HCT116 (cell line): ENCODE data around the gene BST1. TPM values are rescaled to one million over a fixed set of nuclear protein-coding genes. Genes with fewer than 3 reads are reported as not detected.

ENCODE experiments used
- ATAC-seq: fragments of 200-7000 bp; cut with Tn5 transposase; 2 replicates; pipeline ENCODE4 v1.9.1; 2020; ENCODE audit warnings: mild to moderate bottlenecking, moderate library complexity
- BruUV-seq: library from RNA; stranded (reverse); fragments of 400-500 nt; replicated peaks from 2 replicates; lab custom pipeline; 2021; lab: Mats Ljungman, UMichigan
- CTCF ChIA-PET: fragments of 300-600 bp; sonication (Branson Sonifier 250); formaldehyde crosslinking; loops from one replicate; lab custom pipeline; 2021; ENCODE audit warnings: antibody characterized with exemption; lab: Charles Lee
- POLR2A ChIA-PET: fragments of 300-600, 350-600 bp; sonication (Branson Sonifier 250); formaldehyde crosslinking; loops from one replicate; lab custom pipeline; 2021; ENCODE audit warnings: antibody characterized with exemption; lab: Charles Lee
- RAD21 ChIA-PET, 2 experiments: fragments of 300-600 bp; sonication (Branson Sonifier 250); formaldehyde crosslinking; loops; one replicate each; lab custom pipeline; 2023; ENCODE audit warnings: low total read pairs in 2 of 2; ENCODE audit not compliant: uncharacterized antibody in 2 of 2, unreplicated experiment in 2 of 2, low non-redundant PET in 1 of 2; lab: Charles Lee
- DNase-seq: peaks from one replicate; pipeline ENCODE4 v3.0.0-alpha.2; 2010; ENCODE audit warnings: low read depth, low spot score
- H2AFZ ChIP-seq: fragments of 200-600 bp; shearing (Covaris generic), sonication (generic); 2 replicates; pipeline ENCODE4 v1.6.1; 2017; ENCODE audit warnings: low read depth, mixed run types, mixed read lengths, antibody characterized with exemption, low read length; ENCODE audit not compliant: poor library complexity, severe bottlenecking
- H3K27ac ChIP-seq: 2 replicates; pipeline ENCODE4 v1.5.1; 2012; ENCODE audit warnings: low read depth, low read length
- H3K27me3 ChIP-seq: fragments of 200-600 bp; sonication (generic); 2 replicates; pipeline ENCODE4 v1.6.1; 2016; ENCODE audit warnings: mixed run types, low read length, mixed read lengths; ENCODE audit not compliant: insufficient read depth
- H3K36me3 ChIP-seq, 2 experiments: fragments of 200-500 bp in 1 of 2; fragments of 200-600 bp in 1 of 2; sonication (Bioruptor generic) in 1 of 2; sonication (generic) in 1 of 2; 2 replicates each; pipeline versions ENCODE4 v1.5.1 to v1.6.1; 2014 to 2016; ENCODE audit warnings: low read length in 2 of 2, inconsistent platforms in 1 of 2, mixed read lengths in 1 of 2, mixed run types in 1 of 2; ENCODE audit not compliant: insufficient read depth in 2 of 2, control insufficient read depth in 1 of 2
- H3K4me1 ChIP-seq, 2 experiments: fragments of 200-600 bp in 1 of 2; sonication (generic) in 1 of 2; 2 replicates each; pipeline versions ENCODE4 v1.5.1 to v1.6.1; 2012 to 2017; ENCODE audit warnings: low read length in 2 of 2, inconsistent platforms in 1 of 2, mild to moderate bottlenecking in 1 of 2, mixed read lengths in 1 of 2, mixed run types in 1 of 2, moderate library complexity in 1 of 2; ENCODE audit not compliant: insufficient read depth in 2 of 2, control insufficient read depth in 1 of 2
- H3K4me2 ChIP-seq: fragments of 200-600 bp; sonication (generic); 2 replicates; pipeline ENCODE4 v1.6.1; 2017; ENCODE audit warnings: mixed run types, low read length, mixed read lengths
- H3K4me3 ChIP-seq, 2 experiments: fragments of 200-600 bp in 1 of 2; sonication (generic) in 1 of 2; replicated peaks in 1 of 2; 2 replicates each; pipeline ENCODE4 v1.5.1; 2011 to 2016; ENCODE audit warnings: low read length in 2 of 2, control low read depth in 1 of 2, low read depth in 1 of 2, mild to moderate bottlenecking in 1 of 2, mixed read lengths in 1 of 2, mixed run types in 1 of 2
- H3K79me2 ChIP-seq: fragments of 200-600 bp; sonication (generic); 2 replicates; pipeline ENCODE4 v1.6.1; 2017; ENCODE audit warnings: mild to moderate bottlenecking, mixed run types, low read length, moderate library complexity, mixed read lengths; ENCODE audit not compliant: insufficient read depth
- H3K9ac ChIP-seq: fragments of 200-600 bp; sonication (generic); 2 replicates; pipeline ENCODE4 v1.6.1; 2016; ENCODE audit warnings: low read length, mixed read lengths
- H3K9me2 ChIP-seq: fragments of 200-600 bp; sonication (generic), shearing (Covaris generic); 2 replicates; pipeline ENCODE4 v1.6.1; 2017; ENCODE audit warnings: mixed run types, mild to moderate bottlenecking, moderate library complexity; ENCODE audit not compliant: insufficient read depth
- H3K9me3 ChIP-seq, 2 experiments: fragments of 200-500 bp in 1 of 2; fragments of 200-600 bp in 1 of 2; sonication (Bioruptor generic) in 1 of 2; sonication (generic) in 1 of 2; 2 replicates each; pipeline ENCODE4 v1.6.1; 2014 to 2017; ENCODE audit warnings: low read length in 2 of 2, mixed read lengths in 2 of 2, inconsistent platforms in 1 of 2, low read depth in 1 of 2, mild to moderate bottlenecking in 1 of 2, mixed run types in 1 of 2, moderate library complexity in 1 of 2; ENCODE audit not compliant: control insufficient read depth in 1 of 2, insufficient read depth in 1 of 2
- H4K20me1 ChIP-seq: fragments of 200-600 bp; sonication (generic), shearing (Covaris generic); 2 replicates; pipeline ENCODE4 v1.6.1; 2017; ENCODE audit warnings: mixed run types, mild to moderate bottlenecking, moderate library complexity; ENCODE audit not compliant: insufficient read depth
- CBX3 ChIP-seq: IDR thresholded peaks from 2 replicates; pipeline ENCODE4 v1.6.1; 2012; ENCODE audit warnings: low read depth
- CEBPB ChIP-seq: IDR thresholded peaks from 2 replicates; pipeline ENCODE4 v1.6.1; 2012; ENCODE audit warnings: low read depth
- ELF1 ChIP-seq: IDR thresholded peaks from 2 replicates; pipeline ENCODE4 v1.6.1; 2012; ENCODE audit warnings: low read depth, borderline replicate concordance
- EZH2 ChIP-seq: fragments of 200-600 bp; sonication (generic); IDR thresholded peaks from 2 replicates; pipeline ENCODE4 v1.6.1; 2017; ENCODE audit warnings: antibody characterized with exemption, mixed run types
- EZH2phosphoT487 ChIP-seq: fragments of 200-600 bp; IDR thresholded peaks from 2 replicates; pipeline ENCODE4 v1.6.1; 2018; ENCODE audit warnings: antibody characterized with exemption, borderline replicate concordance
- JUND ChIP-seq: IDR thresholded peaks from 2 replicates; pipeline ENCODE4 v1.6.1; 2012
- MAX ChIP-seq: IDR thresholded peaks from 2 replicates; pipeline ENCODE4 v1.6.1; 2012
- POLR2A ChIP-seq: IDR thresholded peaks from 2 replicates; pipeline ENCODE4 v1.7.0; 2011; ENCODE audit warnings: borderline replicate concordance; ENCODE audit not compliant: insufficient read depth, insufficient read length; ENCODE audit errors: extremely low read depth
- RAD21 ChIP-seq: IDR thresholded peaks from 2 replicates; pipeline ENCODE4 v1.6.1; 2012; ENCODE audit warnings: low read depth, mild to moderate bottlenecking
- SIN3A ChIP-seq: IDR thresholded peaks from 2 replicates; pipeline ENCODE4 v1.6.1; 2012; ENCODE audit warnings: low read depth
- SRF ChIP-seq: IDR thresholded peaks from 2 replicates; pipeline ENCODE4 v1.6.1; 2012; ENCODE audit warnings: low read depth
- ZFX ChIP-seq: fragments of 450-650 bp; IDR thresholded peaks from 2 replicates; pipeline ENCODE4 v1.6.1; 2017
- ZNF274 ChIP-seq: fragments of 200-500 bp; sonication (Bioruptor generic); IDR thresholded peaks from 2 replicates; pipeline ENCODE4 v1.6.1; 2014; ENCODE audit warnings: mild to moderate bottlenecking, low read depth, low read length, inconsistent platforms
- intact Hi-C: fragments of 100-400 bp; cut with micrococcal nuclease; formaldehyde crosslinking; loops from 2 replicates; pipeline ENCODE4 v1.10.0; 2022
- total RNA-seq: library from RNA; stranded (reverse); gene quantifications from one replicate; pipeline ENCODE4 v1.2.1, GENCODE V29; 2021; ENCODE audit not compliant: unreplicated experiment
- TF ChIP-seq, protein P1 (sequence below): IDR thresholded peaks from 2 replicates; pipeline ENCODE4 v1.6.1; 2012; ENCODE audit warnings: low read depth

BST1 gene
- total RNA-seq, 1 experiment from 2014 or later: 0.44 TPM

- no peak for ATAC-seq
- no peak for DNase-seq
- no peaks in the 10 kb centered on the region for H4K20me1 ChIP-seq
- TF ChIP-seq ELF1: no peak
- TF ChIP-seq POLR2A: no peak
- TF ChIP-seq EZH2phosphoT487: no peak
- TF ChIP-seq SIN3A: no peak
- TF ChIP-seq RAD21: no peak
- TF ChIP-seq, protein P1, sequence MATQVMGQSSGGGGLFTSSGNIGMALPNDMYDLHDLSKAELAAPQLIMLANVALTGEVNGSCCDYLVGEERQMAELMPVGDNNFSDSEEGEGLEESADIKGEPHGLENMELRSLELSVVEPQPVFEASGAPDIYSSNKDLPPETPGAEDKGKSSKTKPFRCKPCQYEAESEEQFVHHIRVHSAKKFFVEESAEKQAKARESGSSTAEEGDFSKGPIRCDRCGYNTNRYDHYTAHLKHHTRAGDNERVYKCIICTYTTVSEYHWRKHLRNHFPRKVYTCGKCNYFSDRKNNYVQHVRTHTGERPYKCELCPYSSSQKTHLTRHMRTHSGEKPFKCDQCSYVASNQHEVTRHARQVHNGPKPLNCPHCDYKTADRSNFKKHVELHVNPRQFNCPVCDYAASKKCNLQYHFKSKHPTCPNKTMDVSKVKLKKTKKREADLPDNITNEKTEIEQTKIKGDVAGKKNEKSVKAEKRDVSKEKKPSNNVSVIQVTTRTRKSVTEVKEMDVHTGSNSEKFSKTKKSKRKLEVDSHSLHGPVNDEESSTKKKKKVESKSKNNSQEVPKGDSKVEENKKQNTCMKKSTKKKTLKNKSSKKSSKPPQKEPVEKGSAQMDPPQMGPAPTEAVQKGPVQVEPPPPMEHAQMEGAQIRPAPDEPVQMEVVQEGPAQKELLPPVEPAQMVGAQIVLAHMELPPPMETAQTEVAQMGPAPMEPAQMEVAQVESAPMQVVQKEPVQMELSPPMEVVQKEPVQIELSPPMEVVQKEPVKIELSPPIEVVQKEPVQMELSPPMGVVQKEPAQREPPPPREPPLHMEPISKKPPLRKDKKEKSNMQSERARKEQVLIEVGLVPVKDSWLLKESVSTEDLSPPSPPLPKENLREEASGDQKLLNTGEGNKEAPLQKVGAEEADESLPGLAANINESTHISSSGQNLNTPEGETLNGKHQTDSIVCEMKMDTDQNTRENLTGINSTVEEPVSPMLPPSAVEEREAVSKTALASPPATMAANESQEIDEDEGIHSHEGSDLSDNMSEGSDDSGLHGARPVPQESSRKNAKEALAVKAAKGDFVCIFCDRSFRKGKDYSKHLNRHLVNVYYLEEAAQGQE: no peak
- no peak for TF ChIP-seq CBX3
- no peak for TF ChIP-seq SRF
- no peak for TF ChIP-seq JUND
- TF ChIP-seq ZNF274: no peak
- TF ChIP-seq ZFX: no peak
- no peak for TF ChIP-seq MAX
- TF ChIP-seq EZH2: no peak
- TF ChIP-seq CEBPB: no peak
- ChIA-PET RAD21 (no interaction called here), CTCF (no interaction called here), POLR2A (no interaction called here)
- no peaks in the 10 kb centered on the region for H3K79me2 ChIP-seq
- no peak overlapping the region for H3K4me2 ChIP-seq
- no peak overlapping the region for H2AFZ ChIP-seq
- no peak overlapping the region for H3K4me3 ChIP-seq
- H3K27ac ChIP-seq: no peak overlapping the region
- H3K9me3 ChIP-seq: no peaks in the 10 kb centered on the region
- H3K4me1 ChIP-seq: peaks cover 3 to 17% of the 10 kb centered on the region in 2 experiments; a peak in 3 of 4 replicates
- H3K9ac ChIP-seq: no peak overlapping the region
- no peaks in the 10 kb centered on the region for H3K27me3 ChIP-seq
- intact Hi-C loops: no loop called here
- H3K36me3 ChIP-seq: no peaks in the 10 kb centered on the region
- no TSS peak for BruUV-seq
- no peaks in the 10 kb centered on the region for H3K9me2 ChIP-seq
Measured at GRCh38 chr4:15753786-15754185, 50.9 kb downstream of the BST1 start.
